ENCODE data around the gene CDK2AP2.

DNA sequence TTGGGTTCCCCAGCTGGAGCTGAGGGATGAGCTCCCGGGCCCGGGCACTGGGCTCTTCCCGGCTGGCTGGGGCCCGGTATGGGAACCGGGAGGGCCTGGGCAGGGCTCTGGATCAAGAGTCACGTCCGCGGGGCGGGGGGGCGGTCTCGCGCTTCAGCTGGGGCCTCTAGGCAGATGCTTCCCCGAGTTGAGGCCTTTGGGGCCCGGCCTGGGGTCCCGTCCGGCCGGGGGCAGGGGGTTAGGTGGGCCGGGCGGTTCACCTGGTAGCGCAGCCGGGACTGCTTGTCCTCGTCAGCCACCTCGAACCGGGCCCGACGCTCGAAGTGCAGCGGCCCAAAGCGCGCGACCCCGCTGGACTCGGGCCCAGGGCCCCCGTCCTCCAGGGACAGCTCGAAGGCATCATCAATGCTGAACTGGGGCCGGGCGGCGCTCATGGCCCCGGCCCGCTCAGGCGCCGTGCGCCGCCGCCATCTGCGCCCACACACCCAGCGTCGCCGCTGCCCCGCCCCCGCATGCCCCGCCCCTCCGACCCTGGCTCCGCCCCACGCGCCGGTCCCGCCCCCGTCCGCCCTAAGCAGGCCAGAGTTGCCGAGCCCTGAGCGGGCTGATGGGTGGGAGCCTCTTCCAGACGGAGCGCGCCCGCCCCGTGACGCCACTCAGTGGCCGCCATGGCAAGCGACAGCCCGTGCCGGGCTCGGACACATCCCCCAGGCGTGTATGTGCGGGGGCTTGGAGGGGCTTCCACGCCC, 39.0 kb downstream of the CDK2AP2 start, which contains the start of gene TMEM134:
- peak; percentile 57 to 72 for TF ChIP-seq RAD21 (IDR thresholded peaks at IDR 0.05 in 1 of 2, conservative IDR thresholded peaks at IDR 0.05 in 1 of 2; ENCODE audit: low read depth in 2 of 2, low read length in 2 of 2)
- no peak for TF ChIP-seq BCL11A (IDR thresholded peaks at IDR 0.05; ENCODE audit: low read depth in 2 of 2, low read length in 2 of 2)
- 0 out of 2 replicates have a peak, but pooled peaks have one; percentile 15 for TF ChIP-seq TEAD4 (IDR thresholded peaks at IDR 0.05; ENCODE audit: low read depth, low read length)
- TF ChIP-seq, protein P1, sequence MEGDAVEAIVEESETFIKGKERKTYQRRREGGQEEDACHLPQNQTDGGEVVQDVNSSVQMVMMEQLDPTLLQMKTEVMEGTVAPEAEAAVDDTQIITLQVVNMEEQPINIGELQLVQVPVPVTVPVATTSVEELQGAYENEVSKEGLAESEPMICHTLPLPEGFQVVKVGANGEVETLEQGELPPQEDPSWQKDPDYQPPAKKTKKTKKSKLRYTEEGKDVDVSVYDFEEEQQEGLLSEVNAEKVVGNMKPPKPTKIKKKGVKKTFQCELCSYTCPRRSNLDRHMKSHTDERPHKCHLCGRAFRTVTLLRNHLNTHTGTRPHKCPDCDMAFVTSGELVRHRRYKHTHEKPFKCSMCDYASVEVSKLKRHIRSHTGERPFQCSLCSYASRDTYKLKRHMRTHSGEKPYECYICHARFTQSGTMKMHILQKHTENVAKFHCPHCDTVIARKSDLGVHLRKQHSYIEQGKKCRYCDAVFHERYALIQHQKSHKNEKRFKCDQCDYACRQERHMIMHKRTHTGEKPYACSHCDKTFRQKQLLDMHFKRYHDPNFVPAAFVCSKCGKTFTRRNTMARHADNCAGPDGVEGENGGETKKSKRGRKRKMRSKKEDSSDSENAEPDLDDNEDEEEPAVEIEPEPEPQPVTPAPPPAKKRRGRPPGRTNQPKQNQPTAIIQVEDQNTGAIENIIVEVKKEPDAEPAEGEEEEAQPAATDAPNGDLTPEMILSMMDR (IDR thresholded peaks at IDR 0.05; ENCODE audit: control extremely low read depth in 1 of 3, insufficient read depth in 1 of 3, low read depth in 1 of 3, low read length in 3 of 3) = peak; percentile 45 to 63 (median 59)
- TF ChIP-seq POLR2A (IDR thresholded peaks at IDR 0.05; ENCODE audit: control extremely low read depth in 1 of 2, low read depth in 2 of 2, low read length in 2 of 2) = peak; percentile 57 to 84
- TF ChIP-seq TAF1 (IDR thresholded peaks at IDR 0.05; ENCODE audit: low read depth, low read length) = peak; percentile 77
- TF ChIP-seq TBP (IDR thresholded peaks at IDR 0.05; ENCODE audit: low read depth, low read length) = peak; percentile 60; the same call in 1 of the 2 replicates
- TF ChIP-seq SIN3A (conservative IDR thresholded peaks at IDR 0.05 in 1 of 2, IDR thresholded peaks at IDR 0.05 in 1 of 2; ENCODE audit: low read depth in 1 of 2, low read length in 2 of 2) = peak; percentile 78 to 90; a peak in 2 of 4 replicates
- TF ChIP-seq KDM1A (IDR thresholded peaks at IDR 0.05; ENCODE audit: borderline replicate concordance, low read length) = no peak
- no peak for TF ChIP-seq SIRT6 (IDR thresholded peaks at IDR 0.05; ENCODE audit: low read length)
- TF ChIP-seq RFX5 (IDR thresholded peaks at IDR 0.05; ENCODE audit: borderline replicate concordance, low read depth, low read length) = no peak
- TF ChIP-seq, protein P2, sequence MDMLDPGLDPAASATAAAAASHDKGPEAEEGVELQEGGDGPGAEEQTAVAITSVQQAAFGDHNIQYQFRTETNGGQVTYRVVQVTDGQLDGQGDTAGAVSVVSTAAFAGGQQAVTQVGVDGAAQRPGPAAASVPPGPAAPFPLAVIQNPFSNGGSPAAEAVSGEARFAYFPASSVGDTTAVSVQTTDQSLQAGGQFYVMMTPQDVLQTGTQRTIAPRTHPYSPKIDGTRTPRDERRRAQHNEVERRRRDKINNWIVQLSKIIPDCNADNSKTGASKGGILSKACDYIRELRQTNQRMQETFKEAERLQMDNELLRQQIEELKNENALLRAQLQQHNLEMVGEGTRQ (IDR thresholded peaks at IDR 0.05; ENCODE audit: low read length) = peak; percentile 38; the same call in 1 of the 2 replicates
